Smooth muscle cell of the umbilical artery (primary cell): Measurements from ENCODE around the gene BARHL2. TPM values are rescaled to one million over a fixed set of nuclear protein-coding genes. Genes with fewer than 3 reads are reported as not detected.

Source experiments
- total RNA-seq: library from RNA; depleted of rRNA; stranded (reverse); fragments of >200 nt; gene quantifications from 2 replicates; pipeline ENCODE4 v1.2.3, GENCODE V29; 2014

Gene BARHL2
- not detected in 2 replicates for total RNA-seq

GRCh38 chr1:90716552-90717355 lies at the start of gene BARHL2:
TSS of gene BARHL2 (minus strand) at chr1:90717302. CDS start at chr1:90717195, 107 bp downstream.

